ENCODE measurements around the gene MAP3K19.
"Not testable (repeated sequence)": the region's sequence is repeated elsewhere in the genome, so short reads cannot be mapped to it uniquely, and the experiment has no call there.

Gene MAP3K19

GRCh38 chr2:134999521-134999920 is 47.7 kb downstream of the MAP3K19 start:
- no peaks in the 10 kb centered on the region for H3K36me3 Mint-ChIP-seq (ENCODE audit: low read depth)
- TF ChIP-seq CTCF (IDR thresholded peaks at IDR 0.05; ENCODE audit: unreplicated experiment in 3 of 3) = no peak
- H3K9me3 Mint-ChIP-seq = no peaks in the 10 kb centered on the region
- H3K27ac Mint-ChIP-seq = no peak overlapping the region
- no peaks in the 10 kb centered on the region for H3K4me1 Mint-ChIP-seq
- H3K27me3 Mint-ChIP-seq (ENCODE audit: low read depth) = peaks cover 17% of the 10 kb centered on the region
- H3K4me3 Mint-ChIP-seq = no peak overlapping the region

GRCh38 chr2:134988994-134989605 is 58.1 kb downstream of the MAP3K19 start:
- Mint-ChIP-seq H3K36me3 (ENCODE audit: low read depth) (no peaks in the 10 kb centered on the region), H3K27ac (no peak overlapping the region), H3K9me3 (no peaks in the 10 kb centered on the region), H3K27me3 (ENCODE audit: low read depth) (peaks cover 4% of the 10 kb centered on the region), H3K4me3 (no peak overlapping the region), H3K4me1 (no peaks in the 10 kb centered on the region)
- TF ChIP-seq CTCF (IDR thresholded peaks at IDR 0.05; ENCODE audit: unreplicated experiment in 3 of 3) = peak; percentile 32 to 62 (median 58)

- H3K4me1 Mint-ChIP-seq = no peaks in the 10 kb centered on the region
- no peak overlapping the region for H3K4me3 Mint-ChIP-seq
- H3K27ac Mint-ChIP-seq = no peak overlapping the region
- no peaks in the 10 kb centered on the region for H3K36me3 Mint-ChIP-seq (ENCODE audit: low read depth)
- no peaks in the 10 kb centered on the region for H3K9me3 Mint-ChIP-seq
- H3K27me3 Mint-ChIP-seq (ENCODE audit: low read depth) = peaks cover 4% of the 10 kb centered on the region
- TF ChIP-seq CTCF (IDR thresholded peaks at IDR 0.05; ENCODE audit: unreplicated experiment in 3 of 3) = no peak
Measured at GRCh38 chr2:134985061-134985460, 62.2 kb downstream of the MAP3K19 start.

GRCh38 chr2:134982603-134983002 is 64.6 kb downstream of the MAP3K19 start:
- H3K4me3 Mint-ChIP-seq = no peak overlapping the region
- no peak for TF ChIP-seq CTCF (IDR thresholded peaks at IDR 0.05; ENCODE audit: unreplicated experiment in 3 of 3)
- no peak overlapping the region for H3K27ac Mint-ChIP-seq
- H3K27me3 Mint-ChIP-seq (ENCODE audit: low read depth) = peaks cover 4% of the 10 kb centered on the region
- H3K36me3 Mint-ChIP-seq (ENCODE audit: low read depth) = no peaks in the 10 kb centered on the region
- no peaks in the 10 kb centered on the region for H3K9me3 Mint-ChIP-seq
- no peaks in the 10 kb centered on the region for H3K4me1 Mint-ChIP-seq

GRCh38 chr2:134980639-134981038 is 66.6 kb downstream of the MAP3K19 start:
- H3K36me3 Mint-ChIP-seq (ENCODE audit: low read depth) = no peaks in the 10 kb centered on the region
- no peaks in the 10 kb centered on the region for H3K9me3 Mint-ChIP-seq
- H3K4me3 Mint-ChIP-seq = no peak overlapping the region
- no peaks in the 10 kb centered on the region for H3K4me1 Mint-ChIP-seq
- no peak overlapping the region for H3K27ac Mint-ChIP-seq
- TF ChIP-seq CTCF (IDR thresholded peaks at IDR 0.05; ENCODE audit: unreplicated experiment in 3 of 3) = no peak
- H3K27me3 Mint-ChIP-seq (ENCODE audit: low read depth) = no peaks in the 10 kb centered on the region

GRCh38 chr2:134979221-134979620 is 68.0 kb downstream of the MAP3K19 start:
- Mint-ChIP-seq H3K27ac (no peak overlapping the region), H3K4me1 (no peaks in the 10 kb centered on the region), H3K9me3 (peaks cover 5% of the 10 kb centered on the region), H3K36me3 (ENCODE audit: low read depth) (no peaks in the 10 kb centered on the region), H3K27me3 (ENCODE audit: low read depth) (no peaks in the 10 kb centered on the region), H3K4me3 (no peak overlapping the region)
- no peak for TF ChIP-seq CTCF (IDR thresholded peaks at IDR 0.05; ENCODE audit: unreplicated experiment in 3 of 3)

GRCh38 chr2:134977104-134977503 is 70.1 kb downstream of the MAP3K19 start:
- not testable (repeated sequence) for H3K4me3 Mint-ChIP-seq; H3K36me3 Mint-ChIP-seq (ENCODE audit: low read depth); H3K27me3 Mint-ChIP-seq (ENCODE audit: low read depth); H3K4me1 Mint-ChIP-seq; H3K27ac Mint-ChIP-seq
- peaks cover 17% of the 10 kb centered on the region for H3K9me3 Mint-ChIP-seq

All from nephron (organoid).